ENCODE measurements around the gene TMX2.

DNA sequence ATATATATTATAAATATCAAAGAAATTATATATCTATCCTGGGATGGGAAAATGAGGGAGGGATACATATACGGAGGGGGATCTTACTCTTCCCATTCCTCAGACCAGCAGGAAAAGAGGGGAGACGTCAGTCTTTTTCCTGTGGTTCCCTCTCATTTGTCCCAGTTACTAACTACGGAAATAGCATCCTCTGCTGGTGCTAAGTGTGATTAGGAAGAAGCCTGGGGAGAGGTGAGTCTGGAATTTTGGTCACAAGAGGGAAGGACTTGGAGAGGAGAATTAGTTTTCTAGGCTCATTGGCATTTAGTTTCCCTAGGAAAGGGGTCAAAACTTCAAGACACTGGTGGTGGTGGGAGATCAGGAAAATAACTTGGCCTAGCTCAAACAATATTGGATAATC lies 12.0 kb upstream of the TMX2 start:
- TF ChIP-seq CTCF (IDR thresholded peaks at IDR 0.05): no peak
- TF ChIP-seq POLR2AphosphoS5 (IDR thresholded peaks at IDR 0.05): no peak
- no peak for TF ChIP-seq POLR2A (IDR thresholded peaks at IDR 0.05)
